Gastroesophageal sphincter (tissue), 3 donors: ENCODE data around the gene PNCK.

ENCODE experiments used
- EP300 ChIP-seq: sonication (generic); formaldehyde crosslinking; IDR thresholded peaks from one replicate; pipeline ENCODE4 v1.6.1; 2017; ENCODE audit warnings: antibody characterized with exemption, mild to moderate bottlenecking
- POLR2A ChIP-seq, 2 donors: fragments of 450-650 bp; IDR thresholded peaks; one replicate each; pipeline ENCODE4 v1.6.1; 2017; ENCODE audit warnings: antibody characterized with exemption in 2 of 2, mild to moderate bottlenecking in 2 of 2, moderate library complexity in 1 of 2
- POLR2AphosphoS5 ChIP-seq: sonication (generic); formaldehyde crosslinking; IDR thresholded peaks from one replicate; pipeline ENCODE4 v1.6.1; 2017; ENCODE audit warnings: antibody characterized with exemption
- TF ChIP-seq, protein P1 (sequence below), 4 experiments: fragments of 200-600 bp in 2 of 4; fragments of 450-650 bp in 2 of 4; sonication (generic) in 1 of 4; IDR thresholded peaks; one replicate each; pipeline ENCODE4 v1.5.1; 2017 to 2019; ENCODE audit warnings: antibody characterized with exemption in 4 of 4, mild to moderate bottlenecking in 2 of 4, moderate library complexity in 2 of 4

GRCh38 chrX:153688911-153689590 lies 15.4 kb upstream of the PNCK start:
- no peak for TF ChIP-seq POLR2A (IDR thresholded peaks at IDR 0.05)
- TF ChIP-seq, protein P1, sequence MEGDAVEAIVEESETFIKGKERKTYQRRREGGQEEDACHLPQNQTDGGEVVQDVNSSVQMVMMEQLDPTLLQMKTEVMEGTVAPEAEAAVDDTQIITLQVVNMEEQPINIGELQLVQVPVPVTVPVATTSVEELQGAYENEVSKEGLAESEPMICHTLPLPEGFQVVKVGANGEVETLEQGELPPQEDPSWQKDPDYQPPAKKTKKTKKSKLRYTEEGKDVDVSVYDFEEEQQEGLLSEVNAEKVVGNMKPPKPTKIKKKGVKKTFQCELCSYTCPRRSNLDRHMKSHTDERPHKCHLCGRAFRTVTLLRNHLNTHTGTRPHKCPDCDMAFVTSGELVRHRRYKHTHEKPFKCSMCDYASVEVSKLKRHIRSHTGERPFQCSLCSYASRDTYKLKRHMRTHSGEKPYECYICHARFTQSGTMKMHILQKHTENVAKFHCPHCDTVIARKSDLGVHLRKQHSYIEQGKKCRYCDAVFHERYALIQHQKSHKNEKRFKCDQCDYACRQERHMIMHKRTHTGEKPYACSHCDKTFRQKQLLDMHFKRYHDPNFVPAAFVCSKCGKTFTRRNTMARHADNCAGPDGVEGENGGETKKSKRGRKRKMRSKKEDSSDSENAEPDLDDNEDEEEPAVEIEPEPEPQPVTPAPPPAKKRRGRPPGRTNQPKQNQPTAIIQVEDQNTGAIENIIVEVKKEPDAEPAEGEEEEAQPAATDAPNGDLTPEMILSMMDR (IDR thresholded peaks at IDR 0.05): no peak
- no peak for TF ChIP-seq POLR2AphosphoS5
- no peak for TF ChIP-seq EP300
